ENCODE data around the gene CLTC.

CLTC gene

DNA sequence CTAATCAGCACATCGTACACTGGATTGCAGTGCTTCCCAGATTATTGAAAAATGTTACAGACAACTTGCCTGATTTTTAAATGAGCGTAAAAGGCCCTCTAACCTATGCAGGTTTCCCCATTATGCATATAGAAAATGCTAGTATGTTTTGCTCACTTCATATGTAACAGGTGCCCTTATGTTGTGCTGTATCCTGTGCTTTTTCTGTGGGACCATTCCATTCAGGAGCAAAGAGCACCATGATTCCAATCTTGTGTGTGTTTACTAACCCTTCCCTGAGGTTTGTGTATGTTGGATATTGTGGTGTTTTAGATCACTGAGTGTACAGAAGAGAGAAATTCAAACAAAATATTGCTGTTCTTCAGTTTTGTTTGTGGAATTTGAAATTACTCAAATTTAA, 74.6 kb downstream of the CLTC start:
- peak overlapping the region; percentile 38; the same call in 1 of the 2 replicates for H3K27ac ChIP-seq
- TF ChIP-seq, protein P1, sequence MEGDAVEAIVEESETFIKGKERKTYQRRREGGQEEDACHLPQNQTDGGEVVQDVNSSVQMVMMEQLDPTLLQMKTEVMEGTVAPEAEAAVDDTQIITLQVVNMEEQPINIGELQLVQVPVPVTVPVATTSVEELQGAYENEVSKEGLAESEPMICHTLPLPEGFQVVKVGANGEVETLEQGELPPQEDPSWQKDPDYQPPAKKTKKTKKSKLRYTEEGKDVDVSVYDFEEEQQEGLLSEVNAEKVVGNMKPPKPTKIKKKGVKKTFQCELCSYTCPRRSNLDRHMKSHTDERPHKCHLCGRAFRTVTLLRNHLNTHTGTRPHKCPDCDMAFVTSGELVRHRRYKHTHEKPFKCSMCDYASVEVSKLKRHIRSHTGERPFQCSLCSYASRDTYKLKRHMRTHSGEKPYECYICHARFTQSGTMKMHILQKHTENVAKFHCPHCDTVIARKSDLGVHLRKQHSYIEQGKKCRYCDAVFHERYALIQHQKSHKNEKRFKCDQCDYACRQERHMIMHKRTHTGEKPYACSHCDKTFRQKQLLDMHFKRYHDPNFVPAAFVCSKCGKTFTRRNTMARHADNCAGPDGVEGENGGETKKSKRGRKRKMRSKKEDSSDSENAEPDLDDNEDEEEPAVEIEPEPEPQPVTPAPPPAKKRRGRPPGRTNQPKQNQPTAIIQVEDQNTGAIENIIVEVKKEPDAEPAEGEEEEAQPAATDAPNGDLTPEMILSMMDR (IDR thresholded peaks at IDR 0.05), result no peak
- no peak for TF ChIP-seq ZFX (IDR thresholded peaks at IDR 0.05; ENCODE audit: borderline replicate concordance)

DNA sequence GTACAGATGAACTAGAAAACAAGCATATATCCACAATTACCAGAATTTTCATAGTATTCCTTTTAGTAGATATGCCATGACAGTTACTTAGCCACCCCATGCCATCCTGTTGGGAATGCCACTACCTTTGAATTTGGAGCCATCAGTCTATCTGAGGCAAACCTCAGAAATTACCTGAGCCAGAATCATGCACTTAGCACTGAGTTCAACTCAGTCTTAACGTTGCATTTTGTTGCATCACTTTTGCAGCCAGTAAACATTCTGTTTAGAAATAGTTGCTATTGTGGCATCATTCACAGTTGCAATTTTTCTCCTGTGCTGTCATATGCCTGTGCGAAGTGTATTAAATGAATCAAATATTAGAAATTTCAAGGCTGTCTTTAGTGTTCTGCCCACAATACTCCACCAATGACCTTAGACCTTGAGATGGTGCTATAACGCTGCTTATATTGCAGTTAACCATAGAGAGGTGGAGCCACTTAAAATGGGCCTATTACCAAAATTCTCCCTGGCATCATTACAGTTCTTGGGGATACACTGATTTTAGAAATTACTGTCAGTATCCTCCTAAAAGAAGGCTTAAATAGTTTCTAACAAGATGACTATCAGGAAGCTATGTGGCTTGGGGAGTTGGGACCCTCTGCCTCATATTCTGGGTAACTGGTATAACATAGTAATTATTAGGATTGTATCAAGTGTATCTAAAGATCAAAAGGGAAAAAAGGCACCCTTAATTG, 76.4 kb downstream of the CLTC start:
- peak overlapping the region; percentile 38 for H3K27ac ChIP-seq
- no peak for TF ChIP-seq ZFX (IDR thresholded peaks at IDR 0.05; ENCODE audit: borderline replicate concordance)
- TF ChIP-seq, protein P1 (IDR thresholded peaks at IDR 0.05), result no peak

DNA sequence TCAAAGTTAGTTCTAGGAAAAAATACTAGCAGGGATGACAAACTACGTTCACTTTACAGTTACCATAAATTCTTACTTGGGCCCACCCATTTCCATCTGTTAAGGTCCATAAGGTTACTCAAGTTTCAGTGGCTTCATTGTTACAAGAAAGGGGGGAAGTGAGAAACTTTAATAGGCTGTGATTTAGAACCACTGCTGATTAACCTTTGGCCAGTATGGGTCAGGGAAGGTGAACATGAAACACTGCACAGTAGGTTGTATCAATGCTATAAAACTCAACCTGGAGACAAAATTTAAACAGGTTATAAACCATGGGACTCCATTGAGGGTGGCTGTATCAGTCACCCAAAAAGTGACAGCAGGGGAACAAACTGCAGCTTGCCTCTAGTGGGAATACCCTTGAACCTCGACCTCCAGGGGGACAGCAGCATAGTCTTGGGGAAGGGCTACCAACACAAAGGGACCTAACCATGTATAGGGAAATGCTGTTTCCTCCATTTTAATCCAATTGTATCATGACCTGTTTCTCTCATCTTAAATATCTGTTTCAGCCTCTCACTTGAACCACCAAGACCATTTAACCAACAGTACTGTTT, 77.1 kb downstream of the CLTC start:
- H3K27ac ChIP-seq, result peak overlapping the region; percentile 38
- TF ChIP-seq ZFX (IDR thresholded peaks at IDR 0.05; ENCODE audit: borderline replicate concordance), result no peak
- TF ChIP-seq, protein P1 (IDR thresholded peaks at IDR 0.05), result no peak

DNA sequence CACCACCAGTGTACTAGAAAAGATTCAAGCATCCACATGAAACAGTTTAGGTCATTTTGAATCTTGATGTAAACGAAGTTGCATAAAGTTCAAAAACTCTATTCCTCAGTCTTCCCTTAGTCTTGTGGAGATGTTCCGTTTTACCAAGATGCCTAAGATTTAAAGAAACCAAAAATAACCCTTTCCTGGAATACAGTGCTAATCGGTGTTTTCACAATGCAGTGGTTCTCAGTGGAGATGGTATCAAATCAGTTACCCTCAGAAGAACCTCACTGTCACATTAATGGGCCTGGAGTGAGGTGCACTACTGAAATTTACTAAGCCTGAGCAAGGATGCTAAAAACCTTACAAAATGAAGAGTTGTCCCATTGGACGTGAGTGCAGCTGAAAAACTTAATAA, 78.4 kb downstream of the CLTC start:
- H3K27ac ChIP-seq, result no peak overlapping the region
- TF ChIP-seq, protein P1 (IDR thresholded peaks at IDR 0.05), result no peak
- no peak for TF ChIP-seq ZFX (IDR thresholded peaks at IDR 0.05; ENCODE audit: borderline replicate concordance)

DNA sequence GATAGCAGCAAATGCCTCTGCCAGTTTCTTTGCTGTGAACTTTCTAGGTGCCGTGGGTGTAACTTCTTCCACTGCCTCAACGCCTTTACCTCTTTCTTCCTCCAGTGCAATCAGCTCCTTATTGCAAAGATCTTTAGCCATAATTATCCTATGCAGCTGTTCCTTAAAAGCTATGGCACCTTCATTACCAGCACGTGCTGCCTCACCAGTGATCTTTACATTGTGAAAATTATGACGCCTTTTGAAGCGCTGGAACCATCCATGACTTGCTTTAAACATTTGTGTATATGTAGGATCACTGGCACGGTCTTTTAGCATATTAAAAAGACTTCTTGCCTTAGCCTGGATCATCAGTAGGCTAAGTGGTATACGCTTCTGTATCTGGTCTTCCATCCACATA, 79.5 kb downstream of the CLTC start:
- no peak overlapping the region for H3K27ac ChIP-seq
- TF ChIP-seq, protein P1 (IDR thresholded peaks at IDR 0.05), result no peak
- TF ChIP-seq ZFX (IDR thresholded peaks at IDR 0.05; ENCODE audit: borderline replicate concordance), result no peak

DNA sequence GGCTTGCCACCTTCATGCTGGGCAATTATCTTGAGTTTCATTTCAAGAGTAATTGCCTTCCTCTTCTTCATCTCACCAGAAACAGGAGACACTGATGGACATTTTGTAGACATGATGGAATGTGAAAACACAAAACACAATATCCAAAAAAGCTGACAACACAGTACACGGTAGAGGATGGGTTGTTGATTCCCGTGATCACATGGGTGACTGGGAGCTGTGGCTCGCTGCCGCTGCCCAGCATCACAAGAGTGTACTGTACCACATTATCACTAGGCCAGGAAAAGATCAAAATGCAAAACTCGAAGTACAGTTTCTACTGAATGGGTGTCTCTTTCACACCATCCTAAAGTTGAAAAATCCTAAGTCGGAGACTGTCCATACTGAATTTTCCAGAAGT, 80.1 kb downstream of the CLTC start:
- H3K27ac ChIP-seq, result no peak overlapping the region
- TF ChIP-seq, protein P1 (IDR thresholded peaks at IDR 0.05), result no peak
- TF ChIP-seq ZFX (IDR thresholded peaks at IDR 0.05; ENCODE audit: borderline replicate concordance), result no peak

DNA sequence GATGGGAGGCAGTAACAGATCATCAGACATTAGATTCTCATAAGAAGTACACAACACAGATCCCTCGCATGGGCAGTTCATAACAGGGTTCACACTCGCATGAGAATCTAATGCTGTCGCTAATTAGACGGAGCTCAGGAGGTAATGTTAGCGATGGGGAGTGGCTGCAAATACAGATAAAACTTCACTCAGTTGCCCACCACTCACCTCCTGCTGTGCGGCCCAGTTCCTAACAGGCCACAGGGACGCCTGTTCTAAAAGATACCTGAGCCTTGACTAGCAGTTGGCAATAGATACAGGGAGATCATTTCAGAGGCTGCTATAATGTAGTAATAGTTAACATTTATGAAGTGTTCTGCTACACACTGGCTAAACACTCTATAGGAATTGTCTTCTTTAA, 82.6 kb downstream of the CLTC start:
- no peak overlapping the region for H3K27ac ChIP-seq
- TF ChIP-seq, protein P1 (IDR thresholded peaks at IDR 0.05), result no peak
- TF ChIP-seq ZFX (IDR thresholded peaks at IDR 0.05; ENCODE audit: borderline replicate concordance), result no peak

Data from 22Rv1 (cell line).